ELF-1 (cell line): ENCODE measurements around the gene BRWD1.
"Not testable (repeated sequence)": the region's sequence is repeated elsewhere in the genome, so short reads cannot be mapped to it uniquely, and the experiment has no call there.

Source experiments
- DNase-seq: peaks from one replicate; pipeline ENCODE4 v3.0.0-alpha.2; 2016; ENCODE audit warnings: low read depth, low spot score

BRWD1 gene

DNA sequence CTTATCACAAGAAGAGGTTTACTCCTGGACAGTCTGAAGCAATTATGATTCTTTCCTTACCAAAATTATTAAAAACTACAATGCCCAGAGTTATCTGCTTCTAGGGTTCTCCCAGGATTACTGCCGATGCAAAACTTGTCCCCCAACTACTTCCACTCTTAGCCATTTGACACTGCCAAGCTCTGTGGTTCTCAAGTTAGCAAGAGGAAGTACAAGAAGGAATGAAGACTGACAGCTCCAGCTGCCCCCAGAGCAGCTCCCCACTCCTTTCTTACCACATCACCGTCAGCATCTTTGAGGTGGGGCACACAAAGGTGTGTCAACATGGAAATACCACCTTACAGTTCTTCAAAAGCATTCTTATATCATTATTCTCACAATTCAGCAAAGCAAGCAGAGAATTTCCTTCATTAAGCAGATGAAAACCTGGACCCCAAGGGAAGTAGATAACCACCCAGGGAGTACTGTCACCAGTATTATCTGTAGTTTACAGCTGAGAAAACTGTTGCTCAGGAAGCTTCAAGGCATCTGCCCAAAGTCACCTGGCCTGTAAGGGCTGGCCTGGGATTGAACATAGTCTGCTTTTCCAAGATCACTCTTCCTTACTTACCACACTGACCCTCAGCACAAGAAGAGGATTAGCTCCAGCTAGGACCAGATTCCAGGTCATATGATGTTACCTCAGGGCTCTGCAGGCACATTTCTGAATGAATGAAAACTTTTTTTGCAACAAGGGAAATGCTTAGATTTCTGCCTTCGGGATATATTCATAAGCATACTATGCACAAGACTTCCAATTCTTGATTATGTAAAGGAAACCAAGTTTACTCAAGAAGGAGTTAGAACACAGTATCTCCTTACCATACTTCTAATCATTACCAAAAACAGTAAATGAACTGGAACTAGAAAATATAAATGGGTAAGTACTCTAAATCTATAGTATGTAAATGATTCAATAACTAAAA lies 139.4 kb downstream of the BRWD1 start:
- DNase-seq = no peak

DNA sequence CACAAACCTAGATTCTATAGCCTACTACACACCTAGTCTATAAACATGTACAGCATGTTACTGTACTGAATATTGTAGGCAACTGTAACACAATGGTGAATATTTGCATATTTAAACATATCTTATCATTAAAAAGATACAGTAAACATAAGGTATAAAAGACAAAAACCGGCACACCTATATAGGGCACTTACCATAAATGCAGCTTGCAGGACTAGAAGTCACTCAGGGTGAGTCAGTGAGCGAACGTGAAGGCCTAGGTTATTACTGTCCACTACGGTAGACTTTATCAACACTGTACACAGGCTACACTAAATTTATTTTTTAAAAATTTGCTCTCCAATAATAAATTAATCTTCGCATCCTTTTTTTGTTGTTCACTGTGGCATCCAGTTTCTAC lies 143.5 kb downstream of the BRWD1 start:
- no peak for DNase-seq

DNA sequence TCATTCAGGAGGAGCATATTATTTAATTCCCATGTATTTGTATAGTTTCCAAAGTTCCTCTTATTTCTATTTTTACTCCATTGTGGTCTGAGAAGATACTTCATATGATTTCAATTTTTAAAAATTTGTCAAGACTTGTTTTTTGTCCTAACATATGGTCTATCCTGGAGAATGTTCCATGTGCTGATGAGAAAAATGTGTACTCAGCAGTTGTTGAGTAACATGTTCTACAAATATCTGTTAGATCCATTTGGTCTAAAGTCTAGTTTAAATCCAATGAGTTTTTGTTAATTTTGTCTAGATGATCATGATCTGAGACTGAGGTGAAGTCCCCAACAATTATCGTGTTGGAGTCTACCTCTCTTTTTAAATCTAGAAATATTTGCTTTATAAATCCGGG lies 144.6 kb downstream of the BRWD1 start:
- no peak for DNase-seq

DNA sequence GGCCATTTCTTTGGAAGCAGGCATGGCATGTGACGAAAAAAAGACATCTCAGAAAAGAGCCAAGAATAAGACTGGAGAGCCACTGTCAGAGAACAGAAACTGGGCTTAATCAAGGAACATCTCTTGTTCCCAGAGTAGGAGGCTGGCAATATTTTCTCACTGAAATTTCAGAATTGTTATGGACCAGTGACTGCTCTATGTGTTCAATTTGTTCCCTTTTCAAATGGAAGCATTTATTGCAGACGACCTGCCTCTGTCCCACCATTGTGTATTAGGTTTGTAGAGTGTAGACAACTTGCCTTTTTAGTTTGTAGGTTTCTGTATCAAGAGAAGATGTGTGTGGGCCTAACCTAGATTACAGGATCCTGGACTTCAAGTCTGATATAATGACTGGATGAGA lies 148.9 kb downstream of the BRWD1 start:
- DNase-seq = no peak

DNA sequence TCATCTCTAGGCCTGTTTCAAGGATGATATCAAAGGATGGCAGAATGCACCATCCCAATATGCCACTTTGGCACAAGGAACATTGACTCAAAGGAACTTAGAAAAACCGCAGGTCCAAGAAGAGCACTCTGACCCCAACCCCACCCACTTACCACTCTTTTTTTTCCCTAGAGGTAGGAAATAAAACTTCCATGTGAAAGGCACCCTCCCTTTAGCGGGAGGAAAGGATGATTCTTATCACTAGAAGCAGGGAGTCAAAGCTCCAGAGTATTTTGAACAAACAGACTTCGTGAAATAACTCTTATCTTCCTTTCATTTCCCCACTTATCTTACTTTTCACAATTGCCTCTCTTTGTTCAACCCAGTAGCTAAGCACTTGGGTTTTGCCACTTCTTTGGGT lies 152.4 kb downstream of the BRWD1 start:
- peak; percentile 14 for DNase-seq

DNA sequence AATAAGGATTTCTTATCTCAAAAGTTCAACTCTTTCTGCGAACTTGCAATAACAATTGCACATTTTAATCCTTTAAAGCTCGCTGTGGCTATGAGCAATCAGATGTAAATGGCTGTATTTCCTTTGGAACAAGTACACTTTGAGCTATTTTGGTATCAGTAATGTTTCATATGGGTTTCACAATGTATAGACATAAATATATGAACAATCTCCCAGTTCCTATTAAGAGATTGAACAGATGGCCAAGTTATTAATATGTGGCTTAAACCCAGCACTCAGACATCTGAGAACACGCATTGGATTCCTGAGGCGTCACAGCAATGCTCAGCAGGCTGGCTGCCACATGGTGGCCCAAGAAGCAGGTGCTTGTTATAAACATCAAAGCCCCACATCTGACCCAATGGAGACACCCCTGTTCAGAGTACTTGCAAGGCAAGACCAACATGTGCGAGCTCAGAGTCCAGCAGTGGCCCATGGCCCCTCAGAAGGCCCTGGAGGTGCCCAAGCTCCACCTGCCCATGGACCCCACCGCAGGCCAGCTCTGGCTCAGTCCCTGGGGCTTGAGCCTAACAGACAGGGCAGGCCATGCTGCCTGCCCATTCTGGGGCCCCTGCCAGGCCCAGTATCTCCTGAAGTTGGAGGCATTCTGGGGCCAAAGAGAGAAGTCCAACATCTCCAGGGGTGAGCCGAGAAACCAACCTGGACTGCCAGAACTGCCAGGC lies 153.9 kb downstream of the BRWD1 start:
- DNase-seq = no peak

DNA sequence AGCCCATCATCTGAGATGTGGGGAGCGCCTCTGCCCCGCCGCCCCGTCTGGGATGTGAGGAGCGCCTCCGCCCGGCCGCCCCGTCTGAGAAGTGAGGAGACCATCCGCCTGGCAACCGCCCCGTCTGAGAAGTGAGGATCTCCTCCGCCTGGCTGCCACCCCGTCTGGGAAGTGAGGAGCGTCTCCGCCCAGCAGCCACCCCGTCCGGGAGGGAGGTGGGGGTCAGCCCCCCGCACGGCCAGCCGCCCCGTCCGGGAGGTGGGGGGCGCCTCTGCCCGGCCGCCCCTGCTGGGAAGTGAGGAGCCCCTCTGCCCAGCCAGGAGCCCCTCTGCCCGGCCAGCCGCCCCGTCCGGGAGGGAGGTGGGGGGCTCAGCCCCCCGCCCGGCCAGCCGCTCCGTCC lies 156.2 kb downstream of the BRWD1 start:
- DNase-seq = not testable (repeated sequence)

DNA sequence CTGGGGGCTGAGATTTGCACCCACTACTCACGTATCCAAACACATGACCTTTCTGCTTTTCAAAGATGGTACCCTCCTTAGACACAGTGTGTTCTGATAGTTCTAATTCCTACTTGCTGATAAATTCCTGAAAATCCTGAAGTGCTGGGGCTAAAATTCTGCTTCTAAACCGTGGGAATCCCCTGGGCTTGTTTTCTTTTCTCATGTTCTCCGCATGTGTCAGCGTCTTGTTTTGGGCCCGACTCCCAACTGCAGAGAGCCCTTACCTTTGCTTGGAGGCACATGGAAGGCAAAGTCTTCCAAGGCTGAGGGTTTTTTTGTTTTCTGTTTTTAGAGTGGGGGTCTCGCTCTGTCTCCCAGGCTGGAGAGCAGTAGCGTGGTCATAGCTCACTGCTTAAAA lies 157.4 kb downstream of the BRWD1 start:
- no peak for DNase-seq

DNA sequence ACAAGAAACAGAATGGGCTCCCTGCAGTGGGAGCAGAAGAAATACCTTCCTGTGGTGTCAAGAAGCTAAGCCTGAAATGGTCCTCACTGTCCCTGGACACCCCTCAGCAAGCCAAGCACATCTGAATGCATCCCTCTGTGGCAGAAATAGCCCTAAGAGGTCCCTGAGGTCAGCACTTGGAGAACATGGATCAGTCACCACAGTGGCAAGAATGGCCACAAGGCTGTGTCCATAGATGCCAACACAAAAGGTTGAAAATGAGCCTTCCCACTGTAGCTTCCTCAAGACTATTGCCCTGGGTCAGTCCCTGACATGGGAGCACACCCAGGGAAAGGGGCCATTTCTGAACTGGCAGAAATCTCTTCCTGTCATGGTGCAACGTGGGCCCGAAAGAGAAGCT lies 157.9 kb downstream of the BRWD1 start:
- DNase-seq = no peak

DNA sequence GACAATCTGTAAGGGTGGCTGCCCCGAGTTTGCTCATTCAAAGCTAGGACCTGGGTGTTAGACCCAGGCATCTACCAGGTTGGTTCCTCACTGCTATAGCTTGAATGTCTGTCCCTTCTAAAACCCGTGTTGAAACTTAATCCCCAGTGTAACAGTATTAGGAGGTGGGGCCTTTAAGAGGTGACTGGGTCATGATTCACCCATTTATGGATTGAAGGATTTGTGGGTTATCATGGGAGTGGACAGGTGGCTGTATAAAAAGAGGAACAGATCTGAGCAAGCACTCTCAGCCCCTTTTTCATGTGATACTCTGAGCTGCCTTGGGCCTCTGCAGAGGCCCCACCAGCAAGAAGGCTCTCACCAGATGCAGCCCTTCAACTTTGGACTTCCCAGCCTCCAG lies 159.6 kb downstream of the BRWD1 start:
- no peak for DNase-seq

DNA sequence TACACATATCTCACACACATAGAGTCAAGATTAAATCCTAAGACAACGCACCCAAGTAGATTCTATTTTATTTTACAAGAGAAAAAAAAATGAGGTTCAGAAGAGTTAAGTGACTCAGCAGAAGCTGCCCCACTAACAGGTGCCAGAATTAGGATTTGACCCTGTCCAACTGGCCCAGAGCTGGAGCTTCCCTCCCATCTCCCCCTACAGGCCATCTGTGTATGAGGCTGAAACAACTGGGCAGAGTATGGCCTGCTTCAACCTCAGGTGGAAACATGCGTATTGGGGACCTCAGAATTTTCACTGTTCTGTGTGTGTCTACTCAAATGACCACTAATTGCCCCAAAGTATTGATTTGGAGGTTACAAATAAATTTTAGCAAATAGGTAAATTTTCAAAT lies 160.1 kb downstream of the BRWD1 start:
- peak; percentile 20 for DNase-seq

DNA sequence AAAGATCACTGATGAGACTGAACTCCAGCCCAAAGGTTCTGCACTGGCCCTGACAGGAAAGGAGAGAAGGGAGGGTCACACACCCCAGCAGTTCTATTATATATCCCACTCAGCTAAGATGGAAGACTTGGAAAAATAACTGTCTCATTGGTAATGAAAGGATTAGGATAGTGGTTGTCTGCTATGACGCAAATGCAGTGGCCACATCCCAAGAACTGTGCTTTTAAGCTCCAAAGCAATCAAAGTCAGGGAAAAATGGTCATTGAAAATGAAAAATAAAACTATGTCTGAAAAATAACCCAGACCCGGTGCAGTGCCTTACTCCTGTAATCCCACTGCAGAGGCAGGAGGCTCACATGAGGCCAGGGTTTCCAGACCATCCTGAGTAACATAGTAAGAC lies 161.2 kb downstream of the BRWD1 start:
- DNase-seq = no peak

DNA sequence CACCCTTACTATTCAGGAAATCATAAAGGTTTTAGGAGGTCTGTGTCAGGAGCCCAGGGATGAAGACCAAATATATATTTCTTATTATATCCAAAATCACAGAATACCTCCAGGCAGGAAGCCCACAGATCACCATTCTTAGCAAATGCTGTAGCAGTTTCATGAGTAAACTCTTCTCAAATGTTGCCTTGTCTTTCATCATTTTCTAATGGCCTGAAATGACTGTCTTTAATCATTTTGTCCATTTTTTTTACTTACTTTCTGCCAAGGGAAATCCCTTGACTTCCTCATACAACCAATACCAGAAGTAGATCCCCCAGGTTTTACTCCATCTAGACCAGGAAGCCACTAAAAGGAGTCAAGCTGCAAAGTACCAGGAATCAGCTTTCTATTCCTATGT lies 162.6 kb downstream of the BRWD1 start:
- no peak for DNase-seq

DNA sequence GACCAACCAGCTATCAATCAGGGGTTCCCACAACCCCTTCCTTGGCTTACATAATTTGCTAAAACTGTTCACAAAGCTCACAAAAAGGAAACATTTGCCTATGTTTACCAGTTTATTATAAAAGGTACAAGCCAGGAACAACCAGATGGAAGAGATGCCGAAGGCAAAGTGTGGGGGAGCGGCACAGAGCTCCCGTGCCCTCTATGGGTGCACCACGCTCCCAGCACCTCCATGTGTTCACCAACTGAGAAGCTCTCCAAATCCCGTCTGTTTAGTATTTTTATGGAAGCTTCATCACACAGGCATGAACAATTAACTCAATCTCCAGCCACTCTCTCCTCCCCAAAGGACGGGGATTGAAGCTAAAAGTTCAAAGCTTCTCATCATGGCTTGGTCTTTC lies 163.1 kb downstream of the BRWD1 start:
- no peak for DNase-seq

DNA sequence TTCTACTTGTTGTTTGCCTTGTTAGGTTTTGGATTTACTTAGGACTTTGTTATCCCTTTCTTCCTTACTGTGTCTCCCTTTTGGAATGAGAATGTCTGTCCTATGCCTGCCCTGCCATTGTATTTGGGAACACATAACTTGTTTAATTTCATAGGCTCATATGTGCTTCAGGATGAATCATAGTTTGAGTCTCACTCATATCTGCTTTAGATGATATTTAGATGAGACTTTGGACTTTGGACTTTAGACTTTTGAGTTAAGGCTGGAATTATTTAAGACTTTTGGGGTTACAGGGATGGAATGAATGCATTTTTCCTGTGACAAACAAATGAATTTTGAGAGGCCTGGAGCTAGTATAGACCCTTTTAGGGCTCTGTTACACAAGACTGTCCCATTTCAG lies 163.6 kb downstream of the BRWD1 start:
- no peak for DNase-seq

DNA sequence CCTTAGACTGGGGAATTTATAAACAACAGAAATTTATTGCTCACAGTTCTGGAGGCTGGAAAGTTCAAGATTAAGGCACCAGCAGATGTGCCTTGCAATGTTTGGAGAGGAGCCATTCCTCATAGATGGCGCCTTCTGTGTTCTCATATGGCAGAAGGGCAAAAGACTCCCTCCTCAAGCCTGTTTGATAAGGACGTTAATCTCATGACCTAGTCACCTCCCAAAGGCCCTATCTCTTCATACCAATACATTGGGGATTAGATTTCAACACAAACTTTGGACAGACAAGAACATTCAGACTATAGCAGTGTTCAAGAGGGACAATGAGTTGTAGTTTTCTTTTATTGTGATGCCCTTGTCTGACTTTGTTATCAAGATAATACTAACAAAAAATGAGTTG lies 164.5 kb downstream of the BRWD1 start:
- no peak for DNase-seq

DNA sequence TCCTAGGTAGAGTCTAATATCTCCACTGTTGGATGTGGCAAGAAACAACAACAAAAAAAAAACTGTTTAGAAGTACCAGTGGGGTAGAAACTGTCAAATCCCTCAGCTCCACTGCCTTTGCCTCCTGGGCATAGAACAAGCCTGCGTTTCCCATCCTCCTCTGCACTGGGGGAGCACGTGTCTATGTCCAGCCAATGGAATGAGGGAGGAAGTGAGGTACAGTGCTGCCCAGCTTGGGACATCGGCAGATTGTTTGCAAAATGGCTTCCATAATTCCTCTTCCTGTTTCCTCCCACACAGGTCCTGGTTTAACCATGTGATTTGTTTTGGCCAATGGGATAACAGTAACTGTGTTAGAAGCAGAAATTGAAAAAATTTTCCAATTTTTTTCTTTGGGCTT lies 169.2 kb downstream of the BRWD1 start:
- no peak for DNase-seq

DNA sequence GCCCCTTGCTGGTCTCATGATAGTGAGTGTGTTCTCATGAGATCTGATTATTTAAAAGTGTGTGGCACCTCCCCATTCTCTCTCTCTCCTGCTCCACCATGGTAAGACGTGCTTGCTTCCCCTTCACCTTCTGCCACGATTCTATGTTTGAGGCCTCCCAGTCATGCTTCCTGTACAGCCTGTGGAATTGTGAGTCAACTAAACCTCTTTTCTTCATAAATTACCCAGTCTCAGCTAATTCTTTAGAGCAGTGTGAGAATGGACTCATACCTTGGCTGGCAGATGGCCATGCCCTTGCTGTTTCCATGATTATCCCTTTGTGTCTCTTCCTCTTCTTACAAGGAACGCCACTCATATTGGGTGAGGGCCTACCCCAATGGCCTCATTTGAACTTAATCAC lies 170.5 kb downstream of the BRWD1 start:
- no peak for DNase-seq

DNA sequence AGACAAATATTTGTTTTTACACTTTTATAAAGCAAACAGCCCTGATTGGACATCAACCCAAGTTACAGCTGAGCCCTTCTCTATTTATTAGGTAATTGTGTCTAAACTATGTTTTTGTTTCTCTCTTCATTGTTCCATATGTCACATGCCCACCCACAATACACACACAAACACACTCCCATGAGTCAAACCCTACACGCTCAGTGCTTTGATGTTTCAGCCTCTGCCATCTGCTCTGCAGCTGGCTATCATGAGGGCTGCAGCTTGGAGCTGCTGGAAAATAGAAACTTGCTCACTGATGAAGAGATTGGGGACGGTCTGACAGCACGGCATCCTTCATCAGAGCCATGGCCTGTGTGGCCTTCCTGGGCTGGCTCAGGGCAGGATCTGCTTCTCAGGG lies 171.9 kb downstream of the BRWD1 start:
- DNase-seq = no peak

DNA sequence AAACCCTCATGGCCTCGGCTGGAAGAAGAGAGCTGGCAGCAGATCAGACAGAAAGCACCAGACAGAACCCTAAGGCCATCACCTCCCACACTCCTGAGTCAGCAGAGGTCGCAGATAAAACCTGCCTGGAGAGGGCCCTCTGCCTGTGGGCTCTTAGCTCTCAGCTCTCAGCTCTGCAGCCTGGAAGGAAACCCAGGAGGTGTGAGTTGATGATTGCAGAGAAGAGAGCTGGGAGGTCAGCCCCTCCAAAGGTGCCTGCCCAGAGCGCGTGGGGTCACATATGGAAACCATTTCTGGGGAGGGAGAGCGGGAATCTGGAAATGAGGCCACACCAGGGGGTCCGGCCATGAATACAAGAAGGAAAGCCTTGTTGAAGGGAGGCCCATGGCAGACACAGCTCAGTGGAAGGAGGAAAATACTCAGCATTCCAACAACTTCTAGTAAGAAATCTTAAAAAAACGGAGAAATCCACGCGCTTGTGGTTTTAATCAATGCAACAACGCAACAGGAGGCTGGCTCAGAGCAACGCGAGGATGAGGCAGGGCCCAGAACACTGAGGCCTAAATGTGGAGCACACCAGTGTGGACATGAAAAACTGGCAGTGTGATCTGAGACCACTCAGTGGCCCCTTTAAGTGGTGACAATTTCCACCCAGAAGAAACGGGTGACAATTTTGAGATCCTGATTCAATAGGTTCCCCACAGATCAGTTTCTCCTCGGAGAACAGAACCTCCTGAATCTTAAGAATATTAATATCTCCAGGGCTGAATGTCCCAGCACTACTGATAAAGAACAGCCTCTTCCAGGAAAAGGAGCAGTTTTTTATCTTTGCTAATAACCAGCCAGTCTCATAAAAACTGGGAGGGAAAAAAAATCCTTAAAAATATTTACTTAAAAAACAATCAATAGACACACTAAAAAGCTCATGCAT lies 175.9 kb downstream of the BRWD1 start:
- DNase-seq = peak; percentile 93

DNA sequence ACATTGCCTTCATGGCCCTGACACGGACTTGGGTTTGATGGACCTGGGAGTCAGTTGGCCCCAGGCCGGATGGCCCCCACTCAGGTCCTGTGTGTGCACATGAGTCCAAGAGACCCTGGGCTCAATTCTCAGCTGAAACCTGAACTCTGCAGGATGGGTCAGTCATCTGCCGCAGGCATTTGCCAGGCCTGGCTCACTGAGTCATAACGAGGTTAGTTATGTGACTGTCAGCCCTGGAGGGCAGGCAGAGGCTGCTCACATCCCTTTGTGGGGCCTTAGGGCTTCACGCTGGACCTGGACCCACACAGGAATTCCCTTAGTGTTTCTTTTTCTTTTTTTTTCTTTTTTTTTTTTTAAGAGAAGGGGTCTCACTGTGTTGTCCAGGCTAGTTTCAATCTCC lies 176.7 kb downstream of the BRWD1 start:
- peak; percentile 33 for DNase-seq

DNA sequence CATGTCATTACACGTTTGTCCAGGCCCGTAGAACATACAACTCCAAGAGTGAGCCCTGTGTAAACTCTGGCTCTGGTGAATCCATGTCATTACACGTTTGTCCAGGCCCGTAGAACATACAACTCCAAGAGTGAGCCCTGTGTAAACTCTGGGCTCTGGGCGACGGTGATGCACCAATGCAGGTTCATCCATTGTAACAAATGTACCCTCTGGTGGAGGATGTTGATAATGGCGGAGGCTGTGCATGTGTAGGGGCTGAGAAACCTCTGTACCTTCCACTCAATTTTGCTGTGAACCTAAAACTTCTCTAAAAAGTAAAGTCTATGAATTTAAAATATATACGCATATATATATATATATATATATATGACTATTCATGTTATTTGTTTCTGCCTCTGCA lies 177.3 kb downstream of the BRWD1 start:
- not testable (repeated sequence) for DNase-seq
